GM12864 (cell line): ENCODE data around the gene C1orf159.
A peak's percentile ranks its signal among the peaks of the same experiment; 100 is the strongest.

ENCODE experiments used
- DNase-seq: peaks from one replicate; pipeline ENCODE4 v3.0.0-alpha.2; 2011; ENCODE audit warnings: low read depth
- H3K4me3 ChIP-seq: 2 replicates; pipeline ENCODE4 v1.5.1; 2011; ENCODE audit warnings: mild to moderate bottlenecking, low read depth, low read length, control low read depth
- TF ChIP-seq, protein P1 (sequence below): IDR thresholded peaks from 2 replicates; pipeline ENCODE4 v1.5.1; 2011; ENCODE audit warnings: low read depth, mild to moderate bottlenecking, moderate library complexity, low read length, control low read depth, inconsistent platforms; ENCODE audit errors: missing control alignments

The C1orf159 gene

DNA sequence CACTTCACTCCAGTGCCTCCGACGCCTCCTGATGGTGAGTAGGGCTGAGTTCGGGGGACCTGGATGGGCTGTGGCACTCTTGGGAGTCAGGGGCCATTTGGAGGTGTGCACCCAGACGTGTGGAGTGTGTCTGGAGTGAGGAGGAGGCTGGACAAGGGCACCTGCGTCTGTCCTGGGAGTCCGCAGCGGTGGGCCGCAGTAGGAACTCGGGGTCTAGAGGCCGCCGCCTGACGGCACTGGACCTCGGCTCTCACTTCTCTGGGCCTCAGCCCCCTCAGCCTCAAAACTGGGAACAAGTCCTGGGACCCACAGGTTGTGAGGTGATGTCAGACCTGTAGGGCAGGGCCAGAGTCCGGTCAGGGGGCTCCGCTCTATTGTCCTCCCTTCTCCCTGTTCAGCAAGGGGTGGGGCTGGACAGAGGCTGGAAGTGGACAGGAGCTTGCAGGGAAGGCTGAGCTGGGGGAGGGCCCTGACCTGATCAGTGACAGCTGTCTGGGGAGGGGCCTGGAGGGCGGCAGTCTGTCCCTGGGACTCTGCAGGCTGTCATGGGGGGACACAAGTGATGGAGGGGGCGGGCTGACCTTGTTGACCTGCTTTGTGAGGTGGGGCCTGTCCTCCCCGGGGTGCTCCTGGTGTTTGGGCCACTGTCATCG, 80.5 kb downstream of the C1orf159 start:
- H3K4me3 ChIP-seq, result no peak overlapping the region
- TF ChIP-seq, protein P1, sequence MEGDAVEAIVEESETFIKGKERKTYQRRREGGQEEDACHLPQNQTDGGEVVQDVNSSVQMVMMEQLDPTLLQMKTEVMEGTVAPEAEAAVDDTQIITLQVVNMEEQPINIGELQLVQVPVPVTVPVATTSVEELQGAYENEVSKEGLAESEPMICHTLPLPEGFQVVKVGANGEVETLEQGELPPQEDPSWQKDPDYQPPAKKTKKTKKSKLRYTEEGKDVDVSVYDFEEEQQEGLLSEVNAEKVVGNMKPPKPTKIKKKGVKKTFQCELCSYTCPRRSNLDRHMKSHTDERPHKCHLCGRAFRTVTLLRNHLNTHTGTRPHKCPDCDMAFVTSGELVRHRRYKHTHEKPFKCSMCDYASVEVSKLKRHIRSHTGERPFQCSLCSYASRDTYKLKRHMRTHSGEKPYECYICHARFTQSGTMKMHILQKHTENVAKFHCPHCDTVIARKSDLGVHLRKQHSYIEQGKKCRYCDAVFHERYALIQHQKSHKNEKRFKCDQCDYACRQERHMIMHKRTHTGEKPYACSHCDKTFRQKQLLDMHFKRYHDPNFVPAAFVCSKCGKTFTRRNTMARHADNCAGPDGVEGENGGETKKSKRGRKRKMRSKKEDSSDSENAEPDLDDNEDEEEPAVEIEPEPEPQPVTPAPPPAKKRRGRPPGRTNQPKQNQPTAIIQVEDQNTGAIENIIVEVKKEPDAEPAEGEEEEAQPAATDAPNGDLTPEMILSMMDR, result no peak
- DNase-seq, result no peak

DNA sequence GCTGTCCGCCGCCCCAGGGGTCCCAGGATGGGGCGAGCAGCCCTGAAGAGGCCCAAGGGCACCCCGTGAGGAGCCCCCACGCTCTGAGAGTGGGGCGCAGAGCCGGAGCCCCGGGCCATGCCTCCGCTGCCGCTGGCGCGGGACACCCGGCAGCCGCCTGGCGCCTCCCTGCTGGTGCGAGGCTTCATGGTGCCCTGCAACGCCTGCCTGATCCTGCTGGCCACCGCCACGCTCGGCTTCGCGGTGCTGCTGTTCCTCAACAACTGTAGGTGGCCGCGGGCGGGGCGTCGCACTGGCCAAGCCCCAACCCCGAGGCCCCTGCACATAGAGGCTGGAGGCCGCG, 81.5 kb downstream of the C1orf159 start:
- no peak for DNase-seq
- TF ChIP-seq, protein P1, result no peak
- no peak overlapping the region for H3K4me3 ChIP-seq

DNA sequence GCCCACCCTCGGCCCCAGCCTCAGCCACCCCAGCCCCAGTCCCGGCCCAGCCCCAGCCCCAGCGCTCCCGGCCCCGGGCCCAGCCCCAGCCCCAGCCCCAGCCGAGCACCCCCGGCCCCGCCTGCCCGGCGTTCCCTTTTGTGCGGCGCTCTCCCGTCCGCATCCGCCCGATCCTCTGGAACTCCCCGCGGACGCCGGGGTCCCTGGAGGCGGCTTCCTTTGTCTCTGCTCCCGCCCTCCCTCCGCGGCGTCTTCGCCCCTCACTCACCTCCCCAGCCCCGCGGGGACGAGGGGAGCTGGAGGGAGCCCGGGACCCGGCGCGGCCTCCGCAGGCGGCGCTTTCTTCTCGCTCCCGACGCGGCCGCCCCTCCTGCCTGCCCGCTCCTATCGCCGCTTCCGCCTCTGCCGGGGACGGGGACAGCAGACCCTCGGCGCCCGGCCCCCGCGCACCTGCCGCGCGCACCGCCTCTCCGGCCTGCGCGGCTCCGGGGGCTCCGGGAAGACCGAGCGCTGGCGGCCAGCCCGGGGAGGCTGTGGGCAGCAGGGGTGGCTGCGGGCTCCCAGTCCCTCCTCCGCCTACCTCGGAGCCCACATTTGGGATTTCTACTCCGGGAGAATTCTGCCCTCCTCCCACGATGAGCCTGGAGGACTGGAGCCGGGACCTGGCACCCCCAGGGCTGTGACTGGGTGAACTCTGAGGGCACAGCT, 82.0 kb downstream of the C1orf159 start:
- TF ChIP-seq, protein P1, result no peak
- DNase-seq, result no peak
- H3K4me3 ChIP-seq, result peak overlapping the region; percentile 43

DNA sequence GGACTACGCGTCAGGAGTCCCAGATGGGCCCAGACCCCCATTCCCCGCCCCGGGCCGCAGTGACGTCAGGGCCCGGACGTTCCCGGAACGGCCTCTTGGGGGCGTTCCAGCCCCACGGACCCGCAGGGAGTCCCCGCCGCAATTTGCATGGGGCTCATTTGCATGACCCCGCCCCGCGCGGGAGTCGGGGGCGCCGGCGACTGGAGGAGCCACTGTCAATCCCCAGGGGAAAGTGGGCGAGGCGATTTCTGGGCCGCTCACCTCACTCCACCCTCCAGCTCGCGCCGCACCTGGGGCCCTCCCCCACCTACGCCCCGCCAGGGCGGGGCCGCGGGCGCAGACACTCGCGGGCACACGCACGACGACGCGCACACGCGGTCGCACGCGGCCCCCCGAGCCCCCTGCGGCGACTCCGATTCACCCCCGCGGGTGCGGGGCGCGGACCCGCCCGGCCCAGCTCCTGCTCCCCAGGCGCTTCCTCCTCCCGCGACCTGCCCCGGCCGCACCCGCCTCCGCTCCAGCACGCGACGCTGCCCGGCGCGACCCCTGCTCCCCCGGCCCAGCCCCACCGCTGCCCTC, 82.8 kb downstream of the C1orf159 start:
- peak overlapping the region; percentile 46; the same call in 1 of the 2 replicates for H3K4me3 ChIP-seq
- TF ChIP-seq, protein P1, result peak; percentile 83
- peak; percentile 85 for DNase-seq

DNA sequence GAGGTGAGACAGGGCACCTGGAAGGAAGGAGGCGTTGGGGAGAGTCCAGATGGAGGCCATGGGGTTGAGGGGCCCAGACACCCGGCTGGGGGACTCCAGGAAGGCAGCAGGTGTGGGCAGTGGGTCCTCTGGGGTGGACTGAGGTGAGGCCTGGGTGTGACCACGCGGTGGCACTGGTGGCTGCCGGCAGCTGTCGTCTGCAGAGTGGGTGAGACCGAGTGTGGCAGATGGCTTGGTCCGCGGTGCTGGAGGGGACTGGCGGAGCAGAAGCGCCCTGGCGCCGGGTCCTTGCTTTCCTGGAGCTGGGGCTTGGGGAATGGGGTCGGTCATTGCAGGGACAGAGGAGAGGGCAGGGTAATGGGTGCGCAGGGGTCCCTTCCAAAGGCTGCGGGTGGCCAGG, 83.5 kb downstream of the C1orf159 start:
- DNase-seq, result no peak
- TF ChIP-seq, protein P1, result peak; percentile 35
- H3K4me3 ChIP-seq, result no peak overlapping the region
